Iris pigment epithelial cell (primary cell): Measurements from ENCODE around the gene OR56A4.
"Not testable (repeated sequence)": the region's sequence is repeated elsewhere in the genome, so short reads cannot be mapped to it uniquely, and the experiment has no call there.

Experiments used
- DNase-seq: peaks from one replicate; pipeline ENCODE4 v3.0.0-alpha.2; 2011; ENCODE audit warnings: low read depth

OR56A4 gene

DNA sequence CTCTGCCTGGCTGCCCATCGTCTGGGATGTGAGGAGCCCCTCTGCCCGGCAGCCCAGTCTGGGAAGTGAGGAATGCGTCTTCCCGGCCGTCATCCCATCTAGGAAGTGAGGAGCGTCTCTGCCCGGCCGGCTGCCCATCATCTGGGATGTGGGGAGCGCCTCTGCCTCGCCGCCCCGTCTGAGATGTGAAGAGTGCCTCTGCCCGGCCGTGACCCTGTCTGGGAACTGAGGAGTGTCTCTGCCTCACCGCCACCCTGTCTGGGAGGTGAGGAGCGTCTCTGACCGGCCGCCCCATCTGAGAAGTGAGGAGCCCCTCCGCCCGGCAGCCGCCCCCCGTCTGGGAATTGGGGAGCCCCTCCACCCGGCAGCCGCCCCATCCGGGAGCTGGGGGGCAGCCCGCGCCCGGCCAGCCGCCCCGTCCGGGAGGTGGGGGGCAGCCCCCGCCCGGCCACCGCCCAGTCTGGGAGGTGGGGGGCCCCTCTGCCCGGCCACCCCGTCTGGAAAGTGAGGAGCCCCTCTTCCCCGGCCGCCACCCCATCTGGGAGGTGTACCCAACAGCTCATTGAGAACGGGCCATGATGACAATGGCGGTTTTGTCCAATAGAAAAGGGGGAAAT is 45.9 kb downstream of the OR56A4 start:
- not testable (repeated sequence) for DNase-seq

- DNase-seq = no peak
These were observed 51.2 kb downstream of the OR56A4 start for GRCh38 chr11:5955586-5955985.
